HG02642 (cell line): ENCODE measurements around the gene DUSP5.

Source experiments
- ATAC-seq: cut with Tn5 transposase; IDR thresholded peaks from one replicate; pipeline ENCODE4 v1.9.1; 2021; ENCODE audit warnings: mild to moderate bottlenecking; ENCODE audit not compliant: unreplicated experiment, poor library complexity

Gene DUSP5

DNA sequence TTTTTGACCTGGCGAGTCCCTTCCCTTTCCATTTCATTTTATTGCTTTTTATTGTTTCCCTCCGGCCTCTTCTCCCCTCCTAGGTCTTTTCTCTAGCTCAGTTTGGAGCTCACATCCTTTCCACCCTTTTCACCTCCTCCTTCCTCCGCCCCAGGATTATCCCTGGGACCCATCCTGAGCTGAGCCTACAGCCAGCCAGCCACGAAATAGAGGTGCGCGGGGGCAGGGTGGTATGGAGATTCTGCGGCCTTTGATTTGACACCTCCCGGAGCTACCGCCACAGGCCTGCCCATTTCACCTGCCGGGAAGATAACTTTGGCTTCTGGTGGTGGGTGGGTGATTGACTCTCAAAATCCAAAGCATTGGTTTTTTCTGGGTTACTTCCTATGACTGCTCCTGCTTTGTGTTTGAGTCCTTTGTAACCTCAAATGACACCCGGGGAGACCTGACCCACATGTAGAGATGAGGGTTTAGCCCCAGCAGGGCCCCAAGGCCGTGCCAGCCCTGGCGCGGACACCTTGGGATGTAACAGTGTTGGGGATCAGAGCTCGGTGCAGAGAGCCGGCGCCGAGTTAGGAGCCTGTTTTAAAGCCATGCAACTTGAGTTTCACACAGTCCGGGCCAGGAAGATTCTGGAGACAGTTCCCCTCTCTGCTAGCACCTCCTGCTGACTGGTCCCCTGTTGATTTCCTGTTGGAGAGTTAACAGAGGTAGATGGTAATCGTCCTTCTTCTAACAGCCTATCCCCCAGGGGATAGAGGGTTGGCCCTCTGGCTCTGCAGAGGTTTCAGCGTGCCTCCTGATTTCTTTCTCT is 1.5 kb downstream of the DUSP5 start:
- ATAC-seq, result peak; percentile 14

DNA sequence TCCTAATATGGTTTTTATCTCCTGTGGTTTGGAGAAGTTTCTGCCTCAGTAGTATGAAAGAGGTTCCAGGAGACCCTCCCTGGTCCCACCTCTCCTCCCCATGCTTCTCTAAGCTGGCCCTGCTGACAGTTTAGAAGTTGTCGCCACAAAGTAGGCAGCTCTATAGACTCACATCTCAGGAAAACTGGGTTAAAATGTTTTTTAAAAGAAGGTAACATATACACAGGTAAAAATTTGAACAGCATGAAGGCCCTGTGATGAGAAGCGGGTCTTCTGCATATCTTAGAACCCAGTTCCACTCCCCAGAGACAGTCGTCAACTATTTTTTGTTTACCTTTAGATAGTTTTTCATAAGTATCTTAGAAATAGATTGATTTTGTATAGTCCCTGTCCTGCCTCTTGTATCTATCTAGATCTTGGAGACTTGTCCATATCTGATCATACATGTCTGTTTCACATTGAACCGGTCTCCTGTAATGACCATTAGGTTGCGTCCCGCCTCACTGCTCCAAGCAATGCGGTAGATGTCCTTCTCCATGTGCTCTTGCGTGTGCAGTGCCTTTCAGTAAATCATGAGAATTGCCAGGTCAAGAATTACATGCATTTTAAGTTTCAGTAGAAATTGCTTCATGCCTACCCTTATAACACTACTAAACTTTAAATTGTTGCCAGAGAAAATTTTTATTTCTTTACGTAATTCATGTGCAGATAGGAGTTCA is 2.2 kb downstream of the DUSP5 start:
- ATAC-seq, result no peak

DNA sequence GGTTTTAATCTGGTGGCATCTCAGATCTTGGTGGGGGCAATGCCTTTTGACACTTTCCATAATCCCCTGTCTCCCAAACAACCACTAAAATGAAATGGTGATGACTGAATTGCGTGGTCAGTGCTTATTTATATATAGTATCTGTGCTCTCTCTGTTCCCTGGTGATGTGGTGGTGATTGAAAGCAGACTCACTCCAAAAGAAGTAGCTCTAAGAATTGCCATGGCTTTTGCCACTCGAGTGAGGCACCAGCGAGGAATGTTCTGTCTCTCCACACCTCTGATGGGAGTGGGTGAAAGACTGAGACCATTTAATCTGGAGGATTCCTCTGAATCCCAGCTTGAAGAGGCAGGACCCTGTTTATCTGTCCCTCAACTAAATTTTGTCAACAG is 2.8 kb downstream of the DUSP5 start:
- no peak for ATAC-seq

DNA sequence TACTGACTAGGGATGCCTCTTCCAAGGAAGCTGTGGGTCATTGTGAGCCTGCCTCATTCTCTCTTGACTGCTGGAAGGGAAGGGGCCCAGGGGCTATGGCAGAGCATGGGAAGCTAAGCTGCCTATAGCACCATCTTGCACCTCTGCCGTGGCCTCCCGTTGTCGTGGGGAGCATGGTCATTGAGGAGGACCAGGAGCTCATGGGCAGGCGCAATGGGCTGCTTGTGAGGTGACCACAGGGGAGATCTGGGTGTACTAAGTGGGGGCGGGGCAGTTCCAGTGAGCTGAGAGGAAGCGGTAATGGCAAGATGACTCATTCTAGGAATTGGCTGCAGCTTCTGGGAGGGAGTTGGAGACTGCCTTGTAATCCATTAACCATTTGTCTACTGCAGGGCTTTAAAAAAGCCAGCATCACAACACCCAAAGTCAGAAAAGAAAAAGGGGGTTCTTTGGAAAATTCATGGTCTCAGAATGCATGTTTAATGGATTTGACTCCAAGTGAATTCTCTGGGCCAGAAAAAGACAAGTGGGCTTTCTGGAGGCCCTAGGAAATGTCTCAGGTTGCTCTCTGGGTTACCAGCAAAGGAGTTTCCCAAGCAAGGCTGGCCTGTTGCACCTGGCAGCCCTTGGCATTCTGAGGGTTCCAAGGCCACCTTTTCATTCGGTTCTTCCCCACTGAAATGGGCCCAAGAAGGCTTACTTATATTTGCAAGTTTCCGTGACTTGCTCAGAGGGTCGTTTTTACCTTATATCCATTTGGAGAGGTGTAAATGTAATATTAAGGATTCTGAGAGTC is 3.6 kb downstream of the DUSP5 start:
- ATAC-seq, result no peak

DNA sequence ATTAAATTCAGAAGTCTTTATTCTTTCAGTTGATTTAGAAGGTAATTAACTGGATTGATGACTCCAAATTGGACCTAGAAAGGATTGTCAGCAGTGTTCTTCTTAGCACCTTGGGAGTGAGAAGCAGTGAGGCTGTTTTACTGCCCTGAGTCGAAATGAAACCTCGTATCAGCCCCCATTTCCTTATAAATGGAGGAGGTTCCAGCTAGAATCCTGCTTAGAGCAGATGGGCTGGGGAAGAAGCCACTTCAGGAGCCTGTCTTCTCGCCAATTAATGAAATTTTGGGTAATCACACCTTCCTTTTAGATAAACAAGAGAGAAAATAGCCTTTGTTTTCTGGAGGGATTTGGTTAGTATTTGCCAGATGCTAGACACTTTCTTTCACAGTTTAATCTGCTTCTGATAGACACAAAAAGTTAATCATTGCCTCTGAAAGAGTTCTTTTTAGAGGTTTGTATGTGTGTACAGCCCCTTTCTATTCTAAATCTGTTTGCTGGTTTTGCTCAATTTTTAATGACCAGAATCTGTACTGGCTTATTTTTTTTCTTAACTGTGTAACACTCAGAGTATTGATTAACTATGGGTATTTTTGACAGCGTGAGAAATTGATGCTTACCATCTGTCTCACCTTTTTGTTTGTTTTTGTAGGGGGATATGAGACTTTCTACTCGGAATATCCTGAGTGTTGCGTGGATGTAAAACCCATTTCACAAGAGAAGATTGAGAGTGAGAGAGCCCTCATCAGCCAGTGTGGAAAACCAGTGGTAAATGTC is 4.6 kb downstream of the DUSP5 start:
- ATAC-seq, result no peak

DNA sequence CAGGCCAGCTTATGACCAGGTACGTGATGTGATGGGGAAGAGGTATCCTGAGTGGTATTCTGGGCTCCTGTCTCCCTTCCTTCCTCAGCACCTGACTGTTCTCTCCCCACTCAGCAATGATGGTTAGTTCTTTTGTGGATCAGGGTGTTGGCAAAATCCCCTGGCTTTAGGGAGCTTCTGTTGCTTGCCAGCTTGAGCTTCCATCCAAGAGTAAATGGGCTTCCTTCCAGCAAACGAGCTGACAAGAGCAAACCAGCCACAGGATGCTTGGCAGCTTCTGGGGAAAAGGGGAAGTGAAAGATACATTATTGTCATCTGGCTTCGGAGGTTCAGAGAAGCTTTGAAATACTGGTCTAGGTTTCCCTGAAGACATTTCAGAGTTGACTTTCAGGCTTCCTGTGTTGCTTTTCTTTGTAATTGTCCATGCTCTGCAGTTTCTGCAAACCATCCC is 5.2 kb downstream of the DUSP5 start:
- peak; percentile 30 for ATAC-seq

DNA sequence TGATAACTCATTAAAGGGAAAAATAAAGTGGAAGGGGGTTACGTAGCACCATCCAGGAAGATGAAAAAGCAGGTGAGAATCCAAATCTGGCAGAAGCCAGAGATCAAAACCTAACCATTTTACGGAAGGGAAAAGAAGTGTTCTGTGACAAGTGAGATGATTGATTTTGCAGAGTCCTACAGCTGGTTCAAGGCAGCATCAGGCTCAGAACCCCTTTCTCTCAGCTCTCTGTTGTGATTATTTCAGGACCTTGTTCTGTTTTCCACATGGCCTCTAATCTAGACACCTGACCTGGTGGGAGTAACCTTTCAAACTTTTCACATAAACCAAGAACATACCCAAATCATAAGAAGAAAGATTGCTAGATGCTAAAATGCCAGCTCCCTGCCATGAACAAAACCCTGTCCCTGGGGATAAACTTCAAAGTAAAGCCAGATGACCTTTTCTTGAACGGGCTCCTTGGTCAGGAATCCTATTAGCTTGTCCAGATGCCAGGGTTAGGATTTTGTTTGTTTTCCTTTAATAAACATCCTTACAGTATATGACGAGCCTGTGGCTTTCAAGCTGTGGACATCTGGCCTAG is 5.9 kb downstream of the DUSP5 start:
- no peak for ATAC-seq

DNA sequence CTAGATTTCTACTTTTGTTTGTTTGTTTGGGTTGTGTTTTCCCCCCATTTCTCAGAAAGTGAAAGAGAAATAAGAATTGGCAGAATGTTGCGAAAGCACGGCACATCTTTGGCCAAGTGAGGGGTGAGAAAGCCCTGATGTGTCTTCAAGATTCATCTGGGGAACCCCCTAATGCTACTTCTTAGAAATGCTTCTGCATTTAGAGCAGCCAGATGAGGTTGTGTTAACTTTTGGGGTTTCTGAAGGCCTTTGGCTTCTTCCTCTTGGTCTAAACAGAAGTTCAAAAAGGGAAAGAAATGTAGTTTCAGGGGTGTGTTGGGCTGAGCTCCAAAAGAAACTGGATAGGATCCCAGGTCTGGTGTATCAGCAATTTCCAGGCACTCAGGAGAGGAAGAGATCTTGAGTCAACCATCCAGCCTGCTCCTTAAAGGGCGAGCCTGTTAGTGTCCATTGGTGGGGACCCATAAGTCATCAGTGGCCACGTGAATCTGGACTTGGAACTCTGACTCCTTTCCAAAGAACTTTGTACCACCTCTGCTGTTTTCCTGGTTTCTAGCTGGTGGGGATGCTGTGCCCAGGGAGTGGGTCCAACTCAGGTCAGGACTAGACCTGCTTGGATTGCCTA is 6.5 kb downstream of the DUSP5 start:
- ATAC-seq, result peak; percentile 67

DNA sequence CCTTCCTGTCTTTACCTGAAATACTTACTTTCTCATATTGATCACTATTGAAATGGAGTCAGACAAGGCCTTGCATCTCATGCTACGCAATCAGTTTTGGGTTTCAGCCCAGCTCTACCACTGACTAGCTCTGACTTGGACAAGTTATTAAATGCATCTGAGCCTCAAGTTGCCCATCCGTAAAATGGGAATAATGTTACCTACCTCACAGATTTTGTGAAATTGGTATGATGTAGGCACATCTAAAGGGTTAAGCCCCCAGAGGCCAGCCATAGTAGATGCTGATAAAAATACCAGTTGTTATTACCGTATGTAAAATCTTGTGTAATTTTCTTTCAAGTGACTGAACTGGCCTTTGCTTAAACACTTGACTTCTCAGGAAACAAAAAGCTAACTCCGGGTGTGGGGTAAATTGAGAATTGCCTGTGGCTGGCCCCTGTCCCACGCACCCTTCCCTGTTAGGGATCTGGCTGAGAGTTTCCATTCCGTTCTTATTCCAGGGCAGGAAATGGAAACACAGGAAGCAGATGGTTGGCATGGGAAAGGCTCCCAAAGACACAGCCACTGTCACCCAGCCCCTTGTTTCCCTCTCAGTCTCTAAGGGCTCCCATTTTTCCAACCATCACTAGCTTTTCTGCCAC is 7.5 kb downstream of the DUSP5 start:
- no peak for ATAC-seq

DNA sequence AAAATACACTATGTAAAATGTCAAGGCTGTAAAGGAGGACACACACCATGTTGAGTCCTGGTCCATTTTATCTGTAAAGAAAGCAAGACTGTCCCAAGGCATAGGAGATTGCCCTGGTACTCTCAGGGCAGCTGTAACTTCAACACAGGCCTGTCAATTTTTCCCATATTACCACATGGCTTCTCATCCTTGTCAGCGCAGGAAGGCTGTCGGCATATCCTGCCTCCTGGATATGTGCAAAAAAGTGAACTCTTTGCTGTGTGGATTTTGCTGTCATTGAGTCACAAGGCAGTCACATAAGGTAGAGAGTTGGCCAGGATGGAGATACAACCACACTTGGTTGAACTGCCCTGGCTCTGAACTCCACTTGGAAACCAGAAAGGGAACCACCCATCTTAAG is 8.7 kb downstream of the DUSP5 start:
- ATAC-seq, result no peak

DNA sequence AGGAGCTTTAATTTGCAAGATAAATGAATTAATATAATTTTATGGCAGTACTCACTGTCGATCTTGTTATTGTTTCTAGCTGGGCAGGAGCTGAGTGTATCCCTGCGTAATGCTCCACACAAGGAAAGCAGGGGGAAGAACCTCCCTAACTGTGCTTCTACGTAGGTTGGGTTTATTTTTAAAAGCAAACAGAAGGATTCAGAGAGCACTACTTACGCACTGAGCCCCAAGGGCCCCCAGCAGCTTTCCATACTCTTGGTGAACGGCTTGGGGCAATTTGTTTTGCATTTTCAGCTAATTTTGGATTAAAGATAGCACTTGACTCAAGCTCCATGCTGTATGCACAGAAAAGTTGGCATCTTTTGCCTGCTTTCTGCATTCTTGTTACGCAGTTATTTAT is 9.6 kb downstream of the DUSP5 start:
- ATAC-seq, result no peak

DNA sequence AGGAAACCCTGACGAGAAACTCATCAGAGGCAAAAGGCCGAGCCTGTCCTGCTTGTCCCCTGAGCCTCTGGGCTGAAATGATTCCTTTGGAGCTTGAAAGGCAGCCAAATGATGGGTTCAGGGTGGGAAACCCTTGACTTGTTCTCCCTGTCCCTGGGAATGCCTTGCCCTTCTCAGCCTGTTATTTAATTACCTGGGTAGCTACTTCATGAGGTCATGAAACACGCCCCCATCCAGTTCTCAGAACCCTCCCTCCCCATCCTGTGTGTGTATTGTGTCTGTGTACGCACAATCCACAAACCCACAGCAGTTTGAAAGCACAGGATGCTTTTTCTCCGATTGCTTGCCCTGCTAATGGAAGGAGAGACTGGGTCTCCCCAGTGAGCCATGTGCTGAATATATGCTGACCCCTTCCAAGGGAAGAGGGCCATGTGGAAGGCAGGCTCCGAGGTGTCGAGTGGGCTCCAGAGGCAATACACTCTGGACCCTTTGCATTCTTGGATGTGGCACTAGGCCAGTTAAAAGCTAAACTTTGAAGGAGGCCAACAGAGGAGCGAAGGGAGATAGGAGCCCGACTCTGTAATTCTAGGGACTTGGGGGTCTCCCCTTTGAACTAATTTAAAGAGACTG is 10.6 kb downstream of the DUSP5 start:
- no peak for ATAC-seq

DNA sequence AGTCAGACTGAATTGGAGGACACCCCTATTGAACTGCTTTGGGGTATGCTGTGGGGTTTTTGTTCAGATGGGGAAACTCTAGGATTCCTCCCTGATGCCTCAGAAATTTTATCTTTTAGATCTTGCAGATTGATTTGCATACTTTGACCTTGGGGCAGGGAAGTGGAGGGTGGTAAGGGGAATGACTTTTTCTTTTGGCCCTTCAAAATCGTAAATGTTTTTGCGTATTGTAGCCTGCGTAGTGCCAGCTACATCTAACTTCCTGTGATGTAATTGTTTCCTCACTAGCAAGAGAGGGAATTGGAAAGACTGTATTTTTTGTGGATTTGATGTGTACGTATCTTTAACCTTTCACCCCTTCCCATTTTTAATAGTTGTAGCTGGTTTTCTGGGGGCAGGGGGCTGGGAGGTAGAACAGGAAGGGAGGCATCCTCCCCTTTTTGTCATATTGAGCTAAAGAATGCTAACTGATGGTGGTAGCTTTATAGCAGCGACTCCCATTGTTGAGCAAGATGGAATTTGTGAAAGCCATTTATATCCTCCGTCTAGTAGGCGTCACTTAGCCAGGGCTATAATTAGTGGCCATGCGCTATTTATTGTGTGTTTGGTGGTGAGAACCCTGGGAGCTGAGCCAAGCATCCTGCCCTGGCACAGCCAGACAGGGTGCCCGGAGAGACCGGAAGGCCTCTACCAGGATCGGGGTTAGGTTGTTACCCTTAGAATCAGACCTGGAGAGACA is 11.3 kb downstream of the DUSP5 start:
- ATAC-seq, result no peak

DNA sequence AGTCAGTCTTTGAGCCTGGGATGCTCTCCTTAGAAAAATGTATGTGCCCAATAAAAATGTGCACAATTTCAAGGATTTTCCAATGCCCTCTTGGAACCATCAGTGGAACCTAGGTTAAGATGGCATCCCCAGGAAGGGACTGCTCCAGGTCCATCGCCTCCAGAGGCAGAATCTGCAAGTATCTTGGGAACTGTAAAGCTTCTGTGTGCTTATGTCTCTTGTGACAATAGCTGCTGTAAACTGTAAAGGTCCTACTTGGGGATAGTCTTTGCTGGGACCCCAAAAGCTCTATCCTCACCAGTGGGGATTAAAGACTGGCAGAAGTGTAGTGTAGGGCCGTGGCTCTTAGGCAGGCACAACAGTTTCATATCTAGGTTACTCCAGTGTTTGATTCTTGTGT is 11.9 kb downstream of the DUSP5 start:
- ATAC-seq, result no peak

DNA sequence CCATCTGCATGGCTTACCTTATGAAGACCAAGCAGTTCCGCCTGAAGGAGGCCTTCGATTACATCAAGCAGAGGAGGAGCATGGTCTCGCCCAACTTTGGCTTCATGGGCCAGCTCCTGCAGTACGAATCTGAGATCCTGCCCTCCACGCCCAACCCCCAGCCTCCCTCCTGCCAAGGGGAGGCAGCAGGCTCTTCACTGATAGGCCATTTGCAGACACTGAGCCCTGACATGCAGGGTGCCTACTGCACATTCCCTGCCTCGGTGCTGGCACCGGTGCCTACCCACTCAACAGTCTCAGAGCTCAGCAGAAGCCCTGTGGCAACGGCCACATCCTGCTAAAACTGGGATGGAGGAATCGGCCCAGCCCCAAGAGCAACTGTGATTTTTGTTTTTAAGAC is 12.4 kb downstream of the DUSP5 start:
- ATAC-seq, result no peak

DNA sequence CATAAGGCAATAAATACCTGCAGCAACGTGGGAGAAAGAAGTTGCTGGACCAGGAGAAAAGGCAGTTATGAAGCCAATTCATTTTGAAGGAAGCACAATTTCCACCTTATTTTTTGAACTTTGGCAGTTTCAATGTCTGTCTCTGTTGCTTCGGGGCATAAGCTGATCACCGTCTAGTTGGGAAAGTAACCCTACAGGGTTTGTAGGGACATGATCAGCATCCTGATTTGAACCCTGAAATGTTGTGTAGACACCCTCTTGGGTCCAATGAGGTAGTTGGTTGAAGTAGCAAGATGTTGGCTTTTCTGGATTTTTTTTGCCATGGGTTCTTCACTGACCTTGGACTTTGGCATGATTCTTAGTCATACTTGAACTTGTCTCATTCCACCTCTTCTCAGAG is 13.0 kb downstream of the DUSP5 start:
- ATAC-seq, result no peak

DNA sequence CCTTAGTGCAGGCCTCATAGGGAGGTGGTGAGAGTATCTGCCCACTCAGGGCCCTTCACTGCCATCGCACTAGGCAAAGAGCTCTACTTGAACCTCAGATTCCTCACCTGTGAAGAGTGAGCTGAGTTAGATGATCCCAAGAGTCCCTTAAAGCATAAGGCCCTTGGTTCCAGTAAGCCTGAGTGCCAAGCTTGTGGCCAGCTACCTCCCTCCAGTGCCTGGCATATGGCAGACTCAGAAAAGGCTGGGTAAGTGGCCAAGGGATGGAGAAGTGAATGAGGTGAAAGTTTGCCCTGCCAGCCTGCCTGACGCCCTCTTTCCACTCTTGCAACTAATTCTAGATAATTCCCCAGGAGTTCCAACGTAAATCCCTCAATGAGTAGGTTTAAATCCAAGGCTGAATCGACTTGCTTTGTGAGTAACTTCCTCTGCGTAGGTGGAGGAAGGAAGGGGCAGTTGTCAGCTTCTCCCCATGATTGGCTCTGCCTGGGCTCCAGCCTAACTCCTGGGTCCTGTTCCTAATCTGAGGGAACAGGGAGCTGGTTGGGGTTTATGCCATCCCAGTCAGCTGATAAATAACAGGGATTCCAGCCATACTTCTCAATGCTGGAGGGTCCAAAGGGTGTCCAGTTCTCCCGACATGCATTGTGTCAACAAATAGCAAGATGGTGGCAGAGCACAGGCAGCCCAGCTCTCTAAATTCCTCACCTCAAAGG is 14.2 kb downstream of the DUSP5 start:
- no peak for ATAC-seq
